Epithelial cell of esophagus (primary cell): Measurements from ENCODE around the gene FIBP.

ENCODE experiments used
- DNase-seq: peaks from one replicate; pipeline ENCODE4 v3.0.0; 2010; ENCODE audit warnings: low read depth
- H3K4me3 ChIP-seq: 2 replicates; pipeline ENCODE4 v1.5.1; 2011; ENCODE audit warnings: mild to moderate bottlenecking, low read length, control low read depth
- TF ChIP-seq, protein P1 (sequence below): IDR thresholded peaks from 2 replicates; pipeline ENCODE4 v1.5.1; 2011; ENCODE audit warnings: low read depth, mild to moderate bottlenecking, low read length, control low read depth, inconsistent platforms; ENCODE audit not compliant: insufficient read depth; ENCODE audit errors: missing control alignments

The FIBP gene

DNA sequence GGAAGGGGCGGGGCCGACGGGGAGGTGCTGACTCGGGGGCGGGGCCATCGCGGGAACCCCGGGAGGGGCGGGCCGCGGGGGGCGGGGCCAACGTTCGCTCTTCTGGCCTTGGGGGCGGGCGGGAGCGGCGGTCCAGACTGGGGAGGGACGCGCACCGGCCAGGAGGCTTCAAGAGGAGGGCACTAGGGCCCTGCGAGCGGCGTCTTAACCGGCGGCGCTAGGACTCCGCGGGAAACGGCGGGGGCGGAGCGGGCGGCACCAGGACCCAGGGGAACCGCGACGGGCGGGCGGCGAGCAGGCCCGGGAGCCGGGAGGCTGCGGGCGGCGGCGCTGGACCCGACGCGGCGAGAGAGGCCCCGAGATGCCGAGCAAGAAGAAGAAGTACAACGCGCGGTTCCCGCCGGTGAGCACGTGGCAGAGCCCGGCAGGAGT is 30.9 kb upstream of the FIBP start, which contains the start of gene DRAP1:
Gene DRAP1 (plus strand): TSS at position 286 of the 432 bp plus-strand sequence. CDS start 76 bp downstream, at position 362.
- peak within 1 kb of the TSS; percentile 85 for H3K4me3 ChIP-seq
- peak; percentile 99 for DNase-seq
- TF ChIP-seq, protein P1, sequence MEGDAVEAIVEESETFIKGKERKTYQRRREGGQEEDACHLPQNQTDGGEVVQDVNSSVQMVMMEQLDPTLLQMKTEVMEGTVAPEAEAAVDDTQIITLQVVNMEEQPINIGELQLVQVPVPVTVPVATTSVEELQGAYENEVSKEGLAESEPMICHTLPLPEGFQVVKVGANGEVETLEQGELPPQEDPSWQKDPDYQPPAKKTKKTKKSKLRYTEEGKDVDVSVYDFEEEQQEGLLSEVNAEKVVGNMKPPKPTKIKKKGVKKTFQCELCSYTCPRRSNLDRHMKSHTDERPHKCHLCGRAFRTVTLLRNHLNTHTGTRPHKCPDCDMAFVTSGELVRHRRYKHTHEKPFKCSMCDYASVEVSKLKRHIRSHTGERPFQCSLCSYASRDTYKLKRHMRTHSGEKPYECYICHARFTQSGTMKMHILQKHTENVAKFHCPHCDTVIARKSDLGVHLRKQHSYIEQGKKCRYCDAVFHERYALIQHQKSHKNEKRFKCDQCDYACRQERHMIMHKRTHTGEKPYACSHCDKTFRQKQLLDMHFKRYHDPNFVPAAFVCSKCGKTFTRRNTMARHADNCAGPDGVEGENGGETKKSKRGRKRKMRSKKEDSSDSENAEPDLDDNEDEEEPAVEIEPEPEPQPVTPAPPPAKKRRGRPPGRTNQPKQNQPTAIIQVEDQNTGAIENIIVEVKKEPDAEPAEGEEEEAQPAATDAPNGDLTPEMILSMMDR = no peak

DNA sequence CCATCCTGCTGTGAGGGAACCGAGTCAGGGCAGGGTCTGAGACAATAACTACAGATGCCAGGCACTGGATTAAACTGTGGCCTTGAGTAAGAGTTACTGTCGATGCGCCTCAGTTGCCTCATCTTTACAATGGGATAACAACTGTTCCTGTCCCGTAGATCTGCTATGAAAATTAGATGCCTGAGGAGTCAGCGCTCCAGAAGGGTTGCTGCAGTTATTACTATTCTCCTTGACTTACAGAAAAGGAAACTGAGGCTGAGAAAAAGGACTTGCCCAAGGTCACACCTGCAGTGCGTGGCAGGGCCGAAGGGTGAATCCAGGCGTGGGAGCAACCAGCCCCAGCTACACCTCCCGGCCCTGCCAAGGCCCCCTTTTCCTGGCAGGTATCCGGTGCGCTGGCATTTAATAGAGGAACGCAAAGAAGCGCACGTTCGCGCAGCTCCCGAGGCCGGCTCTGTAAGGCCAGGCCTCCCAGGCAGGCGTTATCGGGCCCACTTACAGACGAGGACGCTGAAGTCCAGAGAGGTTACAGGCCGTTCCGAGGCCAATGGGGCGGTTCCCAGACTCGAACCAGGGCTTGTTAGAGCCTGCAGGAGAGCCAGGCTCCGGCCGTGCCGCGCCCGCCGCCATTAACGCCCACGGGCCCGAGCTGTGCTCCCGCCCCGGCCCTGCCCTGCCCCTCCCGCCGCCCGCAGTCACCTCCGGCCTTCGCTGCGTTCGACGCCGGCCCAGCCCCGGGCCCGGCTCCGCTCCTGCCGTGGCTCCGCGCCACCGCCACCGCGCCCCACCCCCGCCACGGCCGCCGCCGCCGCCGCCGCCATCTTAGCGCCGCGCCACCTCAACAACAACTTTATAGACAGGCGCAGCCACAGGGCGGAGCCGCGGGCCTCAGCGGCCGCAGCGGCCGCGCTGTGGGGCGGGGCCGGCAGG is 30.2 kb upstream of the FIBP start, which contains the start of gene C11orf68:
Gene C11orf68 (minus strand): TSS at position 852 of the 930 bp plus-strand sequence. CDS start 31 bp downstream, at position 821.
- DNase-seq = peak; percentile 60
- TF ChIP-seq, protein P1 = no peak
- H3K4me3 ChIP-seq = peak within 1 kb of the TSS; percentile 85

DNA sequence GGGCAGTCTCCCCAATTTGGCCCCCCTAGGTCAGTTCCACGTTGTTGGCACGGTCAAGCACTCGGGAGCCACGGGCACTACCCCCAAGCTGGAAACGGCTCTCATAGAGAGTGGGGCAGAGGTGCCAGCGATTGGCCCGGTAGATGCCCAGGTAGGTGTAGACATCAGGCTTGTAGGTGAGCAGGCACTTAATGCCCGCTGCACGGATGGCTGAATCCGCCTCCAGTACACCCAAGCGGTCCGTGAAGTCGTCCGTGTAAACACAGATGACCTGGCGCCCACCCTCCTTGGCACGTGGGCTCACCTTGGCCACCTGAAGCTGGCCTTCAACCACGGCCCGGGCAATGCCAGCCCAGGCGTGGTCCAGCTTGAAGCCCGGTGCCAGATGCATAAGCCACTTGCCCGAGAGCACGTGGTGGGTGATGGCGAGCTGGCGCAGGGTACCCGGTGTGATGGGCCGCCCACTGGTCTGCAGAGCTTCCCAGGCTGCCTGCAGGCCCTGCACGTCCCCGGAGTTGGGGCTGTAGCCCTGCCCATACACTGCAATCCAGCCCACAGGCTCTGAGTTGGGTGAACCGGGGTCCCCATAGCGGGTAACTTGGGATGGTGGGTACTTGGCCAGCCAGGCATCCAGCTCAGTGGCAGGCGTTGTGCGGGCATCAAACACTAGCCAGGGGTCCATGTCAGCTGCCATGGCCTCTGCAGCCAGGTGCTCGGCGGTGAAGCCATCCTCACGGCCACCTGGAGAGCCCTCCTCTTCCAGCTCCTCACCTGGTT is 29.4 kb upstream of the FIBP start:
- DNase-seq = no peak
- peak overlapping the region; percentile 85 for H3K4me3 ChIP-seq
- TF ChIP-seq, protein P1 = no peak

DNA sequence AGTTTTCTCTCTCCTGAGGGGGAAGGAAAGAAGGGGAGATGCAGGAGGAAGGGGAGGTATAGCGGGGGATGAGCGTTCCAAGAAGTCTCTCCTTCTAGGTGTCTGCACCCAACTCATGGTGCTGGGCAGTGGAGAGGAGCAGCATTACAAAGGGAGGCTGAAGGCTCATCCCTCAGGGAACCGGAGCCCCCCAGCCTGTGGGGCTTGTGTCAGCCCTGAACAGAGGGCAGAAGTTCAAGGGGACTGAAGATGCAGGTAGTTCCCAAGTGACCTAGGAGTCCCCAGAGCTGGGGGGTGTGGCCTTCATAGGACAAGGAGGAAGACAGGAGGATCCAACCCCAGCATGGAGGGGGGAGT is 28.8 kb upstream of the FIBP start:
- no peak overlapping the region for H3K4me3 ChIP-seq
- no peak for DNase-seq
- TF ChIP-seq, protein P1 = no peak

DNA sequence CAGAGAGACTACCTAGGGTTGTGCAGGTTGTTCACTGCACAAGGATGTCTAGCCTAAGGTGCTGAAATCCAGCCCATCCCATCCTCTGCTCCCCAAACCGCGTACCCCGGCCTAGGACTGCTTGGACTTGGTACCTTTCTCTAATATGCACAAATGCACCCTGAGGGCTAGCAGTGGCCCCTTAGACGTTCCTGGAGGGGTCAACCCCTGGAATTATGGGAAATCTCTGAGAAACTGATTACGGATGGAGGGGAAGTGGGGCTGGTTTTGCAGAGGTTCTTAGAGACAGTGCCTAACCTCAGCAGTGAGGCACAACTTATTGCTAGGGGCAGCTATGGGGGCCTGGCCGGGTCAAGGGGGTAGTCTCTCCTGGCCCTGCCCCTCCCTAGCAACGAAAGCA is 28.1 kb upstream of the FIBP start:
- DNase-seq = no peak
- TF ChIP-seq, protein P1 = no peak
- no peak overlapping the region for H3K4me3 ChIP-seq

DNA sequence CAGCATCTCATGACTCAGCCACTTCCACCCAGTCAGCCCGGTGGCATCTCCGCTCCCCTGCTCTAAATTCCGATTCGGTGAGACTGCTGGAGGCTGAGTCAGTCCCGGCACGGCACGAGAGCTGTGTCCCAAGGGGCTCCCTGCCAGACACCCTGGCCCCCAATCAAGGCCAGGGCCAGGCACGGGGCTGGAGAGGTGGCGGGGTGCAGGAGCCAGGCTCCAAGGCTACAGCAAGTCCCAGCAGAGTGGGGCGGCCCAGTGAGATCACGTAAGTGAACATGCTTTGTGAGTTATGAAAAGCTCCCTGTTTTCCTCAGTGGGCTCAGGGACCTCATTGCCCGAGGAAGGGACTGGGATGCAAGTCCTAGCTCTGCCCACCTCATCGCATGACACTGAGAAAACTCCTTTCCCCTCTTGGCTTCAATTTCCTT is 27.6 kb upstream of the FIBP start:
- TF ChIP-seq, protein P1 = no peak
- peak; percentile 97 for DNase-seq
- H3K4me3 ChIP-seq = no peak overlapping the region
